ENCODE data around the gene HOXA13.

Gene HOXA13

GRCh38 chr7:27164367-27165088, 35.4 kb downstream of the HOXA13 start:
- no peaks in the 10 kb centered on the region for H3K36me3 ChIP-seq (ENCODE audit: control insufficient read depth, insufficient read depth, low read length)
- H3K9me3 ChIP-seq (ENCODE audit: control insufficient read depth, insufficient read depth, low read length), result no peaks in the 10 kb centered on the region
- H3K4me1 ChIP-seq (ENCODE audit: control insufficient read depth, insufficient read depth, low read length), result no peaks in the 10 kb centered on the region
- H3K9ac ChIP-seq (ENCODE audit: low read depth, low read length), result no peak overlapping the region
- H3K4me3 ChIP-seq (ENCODE audit: low read depth, low read length), result peak overlapping the region; percentile 12
- H3K27me3 ChIP-seq (ENCODE audit: control insufficient read depth, insufficient read depth, low read length), result peaks cover 97% of the 10 kb centered on the region

GRCh38 chr7:27164045-27164366, 35.9 kb downstream of the HOXA13 start:
- Histone ChIP-seq H3K27me3 (ENCODE audit: control insufficient read depth, insufficient read depth, low read length) (peaks cover 98% of the 10 kb centered on the region), H3K36me3 (ENCODE audit: control insufficient read depth, insufficient read depth, low read length) (no peaks in the 10 kb centered on the region), H3K9ac (ENCODE audit: low read depth, low read length) (no peak overlapping the region), H3K9me3 (ENCODE audit: control insufficient read depth, insufficient read depth, low read length) (no peaks in the 10 kb centered on the region), H3K4me1 (ENCODE audit: control insufficient read depth, insufficient read depth, low read length) (no peaks in the 10 kb centered on the region), H3K4me3 (ENCODE audit: low read depth, low read length) (peak overlapping the region; percentile 12)

GRCh38 chr7:27163288-27164044, 36.4 kb downstream of the HOXA13 start:
- no peaks in the 10 kb centered on the region for H3K4me1 ChIP-seq (ENCODE audit: control insufficient read depth, insufficient read depth, low read length)
- peaks cover 98% of the 10 kb centered on the region for H3K27me3 ChIP-seq (ENCODE audit: control insufficient read depth, insufficient read depth, low read length)
- H3K4me3 ChIP-seq (ENCODE audit: low read depth, low read length), result peak overlapping the region; percentile 12
- no peaks in the 10 kb centered on the region for H3K9me3 ChIP-seq (ENCODE audit: control insufficient read depth, insufficient read depth, low read length)
- no peak overlapping the region for H3K9ac ChIP-seq (ENCODE audit: low read depth, low read length)
- H3K36me3 ChIP-seq (ENCODE audit: control insufficient read depth, insufficient read depth, low read length), result no peaks in the 10 kb centered on the region

GRCh38 chr7:27162561-27163287, 37.2 kb downstream of the HOXA13 start:
- H3K4me1 ChIP-seq (ENCODE audit: control insufficient read depth, insufficient read depth, low read length), result no peaks in the 10 kb centered on the region
- H3K9me3 ChIP-seq (ENCODE audit: control insufficient read depth, insufficient read depth, low read length), result no peaks in the 10 kb centered on the region
- H3K4me3 ChIP-seq (ENCODE audit: low read depth, low read length), result no peak overlapping the region
- H3K9ac ChIP-seq (ENCODE audit: low read depth, low read length), result no peak overlapping the region
- peaks cover 98% of the 10 kb centered on the region for H3K27me3 ChIP-seq (ENCODE audit: control insufficient read depth, insufficient read depth, low read length)
- no peaks in the 10 kb centered on the region for H3K36me3 ChIP-seq (ENCODE audit: control insufficient read depth, insufficient read depth, low read length)

- Histone ChIP-seq H3K9me3 (ENCODE audit: control insufficient read depth, insufficient read depth, low read length) (no peaks in the 10 kb centered on the region), H3K27me3 (ENCODE audit: control insufficient read depth, insufficient read depth, low read length) (peaks cover 98% of the 10 kb centered on the region), H3K4me1 (ENCODE audit: control insufficient read depth, insufficient read depth, low read length) (no peaks in the 10 kb centered on the region), H3K9ac (ENCODE audit: low read depth, low read length) (no peak overlapping the region), H3K36me3 (ENCODE audit: control insufficient read depth, insufficient read depth, low read length) (no peaks in the 10 kb centered on the region), H3K4me3 (ENCODE audit: low read depth, low read length) (peak overlapping the region; percentile 8)
Observed at GRCh38 chr7:27161721-27162560, 38.0 kb downstream of the HOXA13 start.

- Histone ChIP-seq H3K4me3 (ENCODE audit: low read depth, low read length) (peak overlapping the region; percentile 46), H3K27me3 (ENCODE audit: control insufficient read depth, insufficient read depth, low read length) (peaks cover 97% of the 10 kb centered on the region), H3K9me3 (ENCODE audit: control insufficient read depth, insufficient read depth, low read length) (no peaks in the 10 kb centered on the region), H3K4me1 (ENCODE audit: control insufficient read depth, insufficient read depth, low read length) (no peaks in the 10 kb centered on the region), H3K36me3 (ENCODE audit: control insufficient read depth, insufficient read depth, low read length) (no peaks in the 10 kb centered on the region), H3K9ac (ENCODE audit: low read depth, low read length) (no peak overlapping the region)
Observed at GRCh38 chr7:27161214-27161720, 38.6 kb downstream of the HOXA13 start.

GRCh38 chr7:27160546-27161213, 39.2 kb downstream of the HOXA13 start:
- Histone ChIP-seq H3K4me3 (ENCODE audit: low read depth, low read length) (peak overlapping the region; percentile 46), H3K4me1 (ENCODE audit: control insufficient read depth, insufficient read depth, low read length) (no peaks in the 10 kb centered on the region), H3K9me3 (ENCODE audit: control insufficient read depth, insufficient read depth, low read length) (no peaks in the 10 kb centered on the region), H3K36me3 (ENCODE audit: control insufficient read depth, insufficient read depth, low read length) (no peaks in the 10 kb centered on the region), H3K9ac (ENCODE audit: low read depth, low read length) (no peak overlapping the region), H3K27me3 (ENCODE audit: control insufficient read depth, insufficient read depth, low read length) (peaks cover 97% of the 10 kb centered on the region)

- H3K36me3 ChIP-seq (ENCODE audit: control insufficient read depth, insufficient read depth, low read length), result no peaks in the 10 kb centered on the region
- H3K9me3 ChIP-seq (ENCODE audit: control insufficient read depth, insufficient read depth, low read length), result no peaks in the 10 kb centered on the region
- H3K27me3 ChIP-seq (ENCODE audit: control insufficient read depth, insufficient read depth, low read length), result peaks cover 97% of the 10 kb centered on the region
- H3K4me1 ChIP-seq (ENCODE audit: control insufficient read depth, insufficient read depth, low read length), result no peaks in the 10 kb centered on the region
- H3K4me3 ChIP-seq (ENCODE audit: low read depth, low read length), result peak overlapping the region; percentile 46
- H3K9ac ChIP-seq (ENCODE audit: low read depth, low read length), result no peak overlapping the region
Observed at GRCh38 chr7:27160145-27160545, 39.7 kb downstream of the HOXA13 start.

- Histone ChIP-seq H3K36me3 (ENCODE audit: control insufficient read depth, insufficient read depth, low read length) (no peaks in the 10 kb centered on the region), H3K9me3 (ENCODE audit: control insufficient read depth, insufficient read depth, low read length) (no peaks in the 10 kb centered on the region), H3K9ac (ENCODE audit: low read depth, low read length) (no peak overlapping the region), H3K4me1 (ENCODE audit: control insufficient read depth, insufficient read depth, low read length) (no peaks in the 10 kb centered on the region), H3K27me3 (ENCODE audit: control insufficient read depth, insufficient read depth, low read length) (peaks cover 97% of the 10 kb centered on the region), H3K4me3 (ENCODE audit: low read depth, low read length) (peak overlapping the region; percentile 20)
Observed at GRCh38 chr7:27159266-27160144, 40.4 kb downstream of the HOXA13 start.
